CD4-positive, alpha-beta T cell treated with Interleukin-10 for 1 hour (primary cell): ENCODE data around the gene NPR1.
A peak's percentile ranks its signal among the peaks of the same experiment; 100 is the strongest.
"Not testable (repeated sequence)": the region's sequence is repeated elsewhere in the genome, so short reads cannot be mapped to it uniquely, and the experiment has no call there.

ENCODE experiments used
- DNase-seq: peaks from one replicate; pipeline ENCODE4 v3.0.0-alpha.2; 2020

NPR1 gene

GRCh38 chr1:153683854-153684253, 5.4 kb downstream of the NPR1 start:
- no peak for DNase-seq

DNA sequence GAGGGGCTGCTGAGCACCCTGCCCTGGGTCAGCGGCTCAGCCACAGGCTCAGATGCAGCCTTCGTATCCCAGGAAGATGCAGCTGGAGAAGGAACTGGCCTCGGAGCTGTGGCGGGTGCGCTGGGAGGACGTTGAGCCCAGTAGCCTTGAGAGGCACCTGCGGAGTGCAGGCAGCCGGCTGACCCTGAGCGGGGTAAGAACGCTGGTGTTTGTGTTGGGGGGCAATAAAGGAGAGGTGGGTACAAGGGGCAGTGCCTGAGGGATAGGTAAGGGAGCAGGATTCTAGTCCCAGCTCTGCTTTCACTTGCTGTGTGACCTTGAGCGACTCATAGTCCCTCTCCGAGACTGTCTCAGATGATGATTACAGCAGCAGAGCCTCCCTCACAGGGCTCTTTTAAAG, 6.4 kb downstream of the NPR1 start:
- no peak for DNase-seq

DNA sequence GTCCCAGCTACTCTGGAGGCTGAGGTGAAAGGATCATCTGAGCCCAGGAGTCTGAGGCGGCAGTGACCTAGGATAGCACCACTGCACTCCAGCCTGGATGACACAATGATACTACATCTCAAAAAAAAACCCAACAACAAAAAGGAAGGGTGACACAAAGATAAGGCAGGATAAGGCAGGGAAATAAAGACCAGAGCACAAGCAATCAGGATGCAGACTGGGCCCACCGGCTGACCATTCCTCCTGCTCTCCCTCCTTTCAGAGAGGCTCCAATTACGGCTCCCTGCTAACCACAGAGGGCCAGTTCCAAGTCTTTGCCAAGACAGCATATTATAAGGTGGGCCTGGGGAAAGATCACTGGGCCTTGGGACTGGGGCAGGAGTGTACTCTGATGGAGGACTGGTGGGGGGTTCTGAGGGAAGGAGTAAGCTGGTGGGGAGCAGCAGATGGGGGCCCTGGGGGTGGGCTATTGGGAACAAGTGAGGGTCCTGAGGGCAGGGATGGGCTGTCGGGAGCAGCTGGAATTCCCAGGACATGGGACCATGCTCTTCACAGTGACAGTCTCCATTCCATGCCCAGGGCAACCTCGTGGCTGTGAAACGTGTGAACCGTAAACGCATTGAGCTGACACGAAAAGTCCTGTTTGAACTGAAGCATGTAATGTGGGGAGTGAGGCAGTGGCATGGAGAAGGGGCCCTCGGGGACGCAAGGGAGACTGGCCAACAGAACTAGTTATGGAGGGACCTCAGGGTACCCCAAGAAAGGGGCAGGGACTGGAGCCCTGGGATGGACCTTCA, 7.3 kb downstream of the NPR1 start:
- DNase-seq, result no peak

DNA sequence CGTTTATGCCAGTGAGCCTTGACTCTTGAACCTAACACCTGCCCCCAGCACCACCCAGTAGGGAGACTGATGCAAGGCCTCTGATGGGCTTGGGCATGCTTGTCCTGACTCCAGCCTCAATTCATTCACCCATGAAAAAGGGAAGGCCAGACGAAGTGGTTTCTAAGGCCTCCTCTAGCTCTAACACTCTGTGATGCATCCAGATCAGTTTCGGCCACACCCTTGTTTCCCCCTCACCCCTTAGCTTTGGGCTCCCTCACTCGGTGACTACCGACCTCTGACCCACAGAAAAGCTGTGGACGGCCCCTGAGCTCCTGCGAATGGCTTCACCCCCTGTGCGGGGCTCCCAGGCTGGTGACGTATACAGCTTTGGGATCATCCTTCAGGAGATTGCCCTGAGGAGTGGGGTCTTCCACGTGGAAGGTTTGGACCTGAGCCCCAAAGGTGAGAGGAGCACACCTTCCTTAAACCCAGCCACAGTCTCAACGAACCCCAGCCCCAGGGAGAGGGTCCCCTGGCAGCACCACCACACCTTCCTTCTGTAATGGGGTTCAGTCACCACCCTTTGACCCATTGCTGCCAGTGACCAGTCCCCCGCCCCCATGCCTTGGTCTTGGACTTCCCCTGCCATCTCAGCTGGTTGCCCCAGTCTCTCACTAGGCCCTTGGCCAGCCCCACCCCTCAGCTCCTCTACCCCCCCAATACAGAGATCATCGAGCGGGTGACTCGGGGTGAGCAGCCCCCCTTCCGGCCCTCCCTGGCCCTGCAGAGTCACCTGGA, 9.0 kb downstream of the NPR1 start:
- no peak for DNase-seq

DNA sequence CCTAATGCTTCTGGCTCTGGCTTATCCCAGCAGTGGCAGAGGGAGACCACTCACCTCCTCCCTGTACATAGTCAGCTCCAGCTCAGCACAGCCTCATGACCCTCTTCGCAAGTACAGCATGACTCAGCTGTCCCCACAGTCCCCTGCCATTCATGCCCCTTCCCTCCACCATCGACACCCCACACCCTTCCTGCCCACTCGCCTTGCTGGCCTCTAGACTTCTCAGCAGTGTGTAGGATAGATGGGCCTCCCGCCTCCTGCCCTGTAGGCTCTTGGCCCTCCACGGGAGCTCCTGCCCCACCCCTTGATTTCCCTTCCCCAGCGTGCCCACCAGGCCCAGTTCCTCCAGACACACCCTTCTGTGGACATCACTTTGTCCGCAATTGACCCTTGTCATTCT, 9.8 kb downstream of the NPR1 start:
- DNase-seq, result no peak

DNA sequence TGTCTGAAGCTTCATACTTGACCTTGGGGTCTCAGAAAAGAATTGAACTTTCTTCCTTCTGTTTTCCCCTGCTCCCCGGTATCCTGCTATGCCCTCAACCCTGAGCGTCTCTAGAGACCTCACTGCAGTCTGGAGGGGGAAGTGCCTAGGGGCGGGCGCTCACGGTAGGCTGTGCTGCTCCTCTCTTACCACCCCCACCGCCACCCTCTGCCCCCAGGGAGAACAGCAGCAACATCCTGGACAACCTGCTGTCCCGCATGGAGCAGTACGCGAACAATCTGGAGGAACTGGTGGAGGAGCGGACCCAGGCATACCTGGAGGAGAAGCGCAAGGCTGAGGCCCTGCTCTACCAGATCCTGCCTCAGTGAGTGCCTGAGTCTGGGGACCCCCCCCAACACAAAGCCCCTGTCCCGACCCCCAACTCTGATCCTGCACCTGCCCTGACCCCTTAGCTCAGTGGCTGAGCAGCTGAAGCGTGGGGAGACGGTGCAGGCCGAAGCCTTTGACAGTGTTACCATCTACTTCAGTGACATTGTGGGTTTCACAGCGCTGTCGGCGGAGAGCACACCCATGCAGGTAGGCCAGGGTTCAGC, 10.3 kb downstream of the NPR1 start:
- DNase-seq, result no peak

- DNase-seq, result no peak
These were observed 15.0 kb downstream of the NPR1 start for GRCh38 chr1:153693466-153693865.

- DNase-seq, result no peak
These were observed 18.3 kb downstream of the NPR1 start for GRCh38 chr1:153696741-153697140.

DNA sequence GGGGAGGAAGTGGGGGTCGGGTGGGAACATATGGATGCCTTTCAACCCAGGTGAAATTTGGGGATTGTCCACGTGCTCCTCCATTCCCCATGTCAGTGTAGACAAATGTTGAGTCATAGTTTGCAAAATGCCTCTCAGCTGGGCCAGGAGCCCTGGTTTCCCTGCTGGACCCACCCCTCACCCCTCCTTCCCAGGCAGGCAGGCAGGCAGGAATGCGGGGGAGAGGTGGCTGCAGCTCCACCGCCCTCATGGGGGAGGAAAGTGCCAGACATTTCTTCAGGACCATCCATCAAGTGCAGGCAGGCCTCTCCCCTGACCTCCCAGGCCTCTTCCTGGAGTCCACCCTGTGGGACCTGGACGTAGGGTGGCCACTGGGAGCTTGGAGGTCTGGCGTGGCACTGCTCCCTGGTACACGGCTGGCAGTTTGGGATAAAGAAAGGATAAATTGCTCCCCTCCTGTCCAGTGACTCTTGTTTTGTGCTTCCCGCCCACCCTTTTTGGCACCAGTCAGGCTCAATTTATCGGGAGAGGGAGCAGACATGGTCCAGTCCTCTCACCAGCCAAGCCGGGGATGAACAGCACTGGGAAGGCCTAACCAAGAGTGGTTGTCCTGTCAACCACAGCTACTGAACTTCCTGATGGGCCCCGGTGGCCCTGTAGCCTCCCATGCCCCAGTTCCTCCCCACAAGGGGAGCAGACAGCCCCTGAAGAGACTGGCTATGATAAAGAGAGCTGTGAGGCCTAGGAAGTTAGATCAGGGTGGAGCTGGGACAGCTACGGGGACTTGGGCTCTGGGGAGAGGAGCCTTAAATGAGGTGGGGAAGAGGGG, 18.9 kb downstream of the NPR1 start:
- DNase-seq, result no peak

- no peak for DNase-seq
These were observed 19.8 kb downstream of the NPR1 start for GRCh38 chr1:153698020-153698922.

GRCh38 chr1:153698923-153699714, 20.6 kb downstream of the NPR1 start:
- DNase-seq, result no peak

- no peak for DNase-seq
These were observed 21.3 kb downstream of the NPR1 start for GRCh38 chr1:153699768-153700167.

DNA sequence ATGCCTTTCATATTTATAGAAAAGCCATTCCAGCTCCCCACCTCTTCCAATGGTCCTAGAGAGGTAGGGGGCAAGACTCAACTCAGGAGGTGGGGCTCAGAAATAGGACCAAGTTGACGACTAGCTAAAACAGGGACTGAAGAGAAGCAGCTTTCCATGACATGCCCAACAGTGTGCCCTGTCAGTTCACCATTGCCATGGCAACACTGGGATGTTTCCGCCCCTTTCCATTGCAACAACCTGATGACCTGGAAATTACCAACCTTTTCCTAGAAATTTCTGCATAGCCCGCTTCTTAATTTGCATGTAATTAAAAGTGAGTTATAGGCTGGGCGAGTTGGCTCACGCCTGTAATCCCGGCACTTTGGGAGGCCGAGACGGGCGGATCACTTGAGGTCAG, 27.0 kb downstream of the NPR1 start:
- no peak for DNase-seq

- no peak for DNase-seq
These were observed 32.5 kb downstream of the NPR1 start for GRCh38 chr1:153711026-153711425.

- not testable (repeated sequence) for DNase-seq
These were observed 37.7 kb downstream of the NPR1 start for GRCh38 chr1:153716211-153716610.

DNA sequence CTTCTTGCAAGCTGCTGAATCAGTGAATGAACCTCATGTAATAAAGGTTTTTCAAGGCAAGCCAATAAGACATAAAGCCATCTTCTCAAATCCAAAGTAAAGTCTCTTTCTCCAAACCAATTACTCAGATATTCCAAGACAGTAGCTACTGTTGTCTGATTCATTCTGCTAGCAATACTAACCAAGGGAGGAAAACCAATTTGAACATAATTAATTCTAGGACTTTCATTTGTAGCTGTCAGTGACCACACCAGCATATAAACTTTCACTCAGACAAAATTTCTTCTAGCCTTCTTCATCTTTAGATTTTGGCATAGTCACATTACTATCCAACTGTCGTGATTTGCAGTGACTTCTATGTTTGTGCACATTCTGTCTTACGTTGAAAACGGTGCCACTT, 38.8 kb downstream of the NPR1 start:
- DNase-seq, result no peak

DNA sequence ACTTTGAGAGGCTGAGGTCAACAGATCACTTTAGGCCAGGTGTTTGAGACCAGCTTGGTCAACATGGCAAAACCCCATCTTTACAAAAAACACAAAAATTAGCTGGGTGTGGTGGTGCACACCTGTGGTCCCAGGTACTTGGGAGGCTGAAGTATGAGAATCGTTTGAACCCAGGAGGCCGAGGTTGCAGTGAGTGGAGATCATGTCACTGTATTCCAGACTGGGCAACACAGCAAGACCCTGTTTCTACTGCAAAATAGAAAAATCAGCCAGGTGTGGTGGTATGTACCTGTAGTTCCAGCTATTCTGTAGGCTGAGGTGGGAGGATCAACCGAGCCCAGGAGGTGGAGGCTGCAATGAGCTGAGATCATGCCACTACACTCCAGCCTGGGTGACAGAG, 45.2 kb downstream of the NPR1 start:
- no peak for DNase-seq

DNA sequence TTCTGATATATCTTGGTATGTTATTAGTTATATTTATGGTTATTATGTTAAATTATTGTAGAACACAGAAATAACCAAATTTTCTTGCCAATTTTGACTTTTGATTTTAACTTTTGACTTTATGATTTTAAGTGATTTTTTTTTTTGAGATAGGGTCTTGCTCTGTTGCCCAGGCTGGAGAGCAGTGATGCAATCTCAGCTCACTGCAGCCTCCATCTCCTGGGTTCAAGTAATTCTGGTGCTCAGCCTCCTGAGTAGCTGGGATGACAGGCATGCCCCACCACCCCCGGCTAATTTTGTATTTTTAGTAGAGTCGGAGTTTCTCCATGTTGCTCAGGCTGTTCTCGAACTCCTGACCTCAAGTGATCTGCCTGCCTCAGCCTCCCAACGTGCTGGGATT, 46.1 kb downstream of the NPR1 start:
- DNase-seq, result not testable (repeated sequence)

DNA sequence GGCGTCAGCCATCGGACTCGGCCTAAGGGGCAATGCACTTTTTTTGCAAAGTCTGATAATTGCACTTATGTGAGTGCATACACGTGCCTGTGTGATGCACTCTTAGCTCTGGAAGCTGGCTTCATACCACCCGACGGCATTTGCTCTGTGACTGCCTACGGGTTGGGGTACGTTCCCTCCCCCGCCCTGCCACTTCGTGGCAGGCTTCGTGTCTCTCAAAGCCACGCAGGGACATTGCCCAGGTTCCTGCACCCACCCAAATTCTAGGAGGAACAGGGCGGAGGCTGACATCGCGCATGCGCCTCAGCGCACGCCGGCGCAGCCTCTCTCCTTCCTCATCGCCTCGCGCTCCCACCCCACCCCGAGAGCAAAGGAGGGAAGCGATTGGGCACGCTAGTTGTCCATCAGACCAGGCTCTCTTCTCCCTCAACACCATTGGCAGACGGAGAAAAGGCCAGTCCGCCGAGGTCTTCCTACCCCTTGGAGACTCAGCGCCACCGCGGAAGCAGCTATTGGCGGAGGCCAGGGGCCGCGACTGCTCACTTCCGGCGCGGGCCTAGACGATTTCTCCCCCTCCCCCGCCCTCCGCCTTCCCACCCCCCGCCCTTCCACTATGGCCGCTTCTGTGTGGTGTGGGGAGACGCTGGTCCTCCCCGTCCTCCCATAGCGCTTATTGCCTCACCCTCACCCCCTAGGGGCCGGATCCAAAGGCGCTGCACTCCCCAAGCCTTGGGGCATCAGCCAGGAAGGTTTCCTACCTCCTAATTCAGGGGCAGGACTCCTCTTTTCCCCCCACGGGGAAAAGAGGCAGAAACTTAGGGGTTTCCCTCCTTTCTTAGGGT, 49.2 kb downstream of the NPR1 start, which contains the start of gene INTS3:
Gene INTS3 (plus strand): TSS at position 588 of the 842 bp plus-strand sequence. CDS start 585 bp downstream, outside the sequence.
- DNase-seq, result peak; percentile 100
